Caco-2 (cell line): ENCODE results near the gene SPTBN1. TPM values are rescaled to one million over a fixed set of nuclear protein-coding genes. Genes with fewer than 3 reads are reported as not detected.

Experiments
- BruUV-seq: library from RNA; stranded (reverse); fragments of 400-500 nt; replicated peaks from 2 replicates; lab custom pipeline; 2021; lab: Mats Ljungman, UMichigan
- CTCF ChIA-PET: fragments of 300-600 bp; sonication (Branson Sonifier 250); formaldehyde crosslinking; loops from one replicate; lab custom pipeline; 2022; ENCODE audit warnings: antibody characterized with exemption; lab: Charles Lee
- POLR2A ChIA-PET: fragments of 300-600 bp; sonication (Branson Sonifier 250); formaldehyde crosslinking; loops from one replicate; lab custom pipeline; 2022; ENCODE audit warnings: antibody characterized with exemption; lab: Charles Lee
- DNase-seq, 2 experiments: peaks; one replicate each; pipeline versions ENCODE4 v3.0.0 to v3.0.0-alpha.2; 2020 to 2022
- H3K27me3 ChIP-seq: replicated peaks from 2 replicates; pipeline ENCODE4 v1.6.0; 2011; ENCODE audit warnings: low read length; ENCODE audit not compliant: control insufficient read depth, insufficient read depth
- H3K36me3 ChIP-seq: 2 replicates; pipeline ENCODE4 v1.5.1; 2011; ENCODE audit warnings: low read length; ENCODE audit not compliant: control insufficient read depth, insufficient read depth
- H3K4me1 ChIP-seq: fragments of 250-450 bp; sonication (Bioruptor Pico); 2 replicates; pipeline ENCODE4 v1.5.1; 2020; ENCODE audit warnings: mild to moderate bottlenecking
- H3K4me3 ChIP-seq: 2 replicates; pipeline ENCODE4 v1.5.1; 2011; ENCODE audit warnings: low read depth, mild to moderate bottlenecking, control low read depth, low read length
- H3K9me3 ChIP-seq: fragments of 250-450 bp; sonication (Bioruptor Pico); 2 replicates; pipeline ENCODE4 v1.5.1; 2020; ENCODE audit warnings: mild to moderate bottlenecking, moderate library complexity
- H3K27ac Mint-ChIP-seq: one replicate; pipeline ENCODE4 v1.8.0; 2022; ENCODE audit warnings: mixed read lengths; ENCODE audit not compliant: unreplicated experiment
- H3K27me3 Mint-ChIP-seq: one replicate; pipeline ENCODE4 v1.8.0; 2022; ENCODE audit warnings: mixed read lengths; ENCODE audit not compliant: insufficient read depth, unreplicated experiment
- H3K36me3 Mint-ChIP-seq: one replicate; pipeline ENCODE4 v1.8.0; 2022; ENCODE audit warnings: mild to moderate bottlenecking, mixed read lengths; ENCODE audit not compliant: insufficient read depth, unreplicated experiment
- H3K4me1 Mint-ChIP-seq: one replicate; pipeline ENCODE4 v1.8.0; 2022; ENCODE audit warnings: low read depth, mixed read lengths; ENCODE audit not compliant: unreplicated experiment
- H3K4me3 Mint-ChIP-seq: one replicate; pipeline ENCODE4 v1.8.0; 2022; ENCODE audit warnings: mild to moderate bottlenecking, moderate library complexity, mixed read lengths; ENCODE audit not compliant: unreplicated experiment
- H3K9me3 Mint-ChIP-seq: one replicate; pipeline ENCODE4 v1.8.0; 2022; ENCODE audit warnings: mixed read lengths; ENCODE audit not compliant: unreplicated experiment
- CTCF ChIP-seq, 2 experiments: fragments of 200-600 bp in 1 of 2; IDR thresholded peaks; 1 replicate in 1 of 2; 2 replicates in 1 of 2; pipeline versions ENCODE4 v1.5.1 to v1.8.0; 2011 to 2022; ENCODE audit warnings: antibody characterized with exemption in 1 of 2, control low read depth in 1 of 2, inconsistent platforms in 1 of 2, low read depth in 1 of 2, low read length in 1 of 2, mild to moderate bottlenecking in 1 of 2, moderate library complexity in 1 of 2; ENCODE audit not compliant: insufficient read depth in 1 of 2, severe bottlenecking in 1 of 2, unreplicated experiment in 1 of 2
- intact Hi-C: fragments of 100-400 bp; cut with micrococcal nuclease; formaldehyde crosslinking; loops from one replicate; pipeline ENCODE4 v1.10.0; 2022; ENCODE audit not compliant: unreplicated experiment
- total RNA-seq: library from RNA; stranded (reverse); gene quantifications from 2 replicates; pipeline ENCODE4 v1.2.3, GENCODE V29; 2022

Gene SPTBN1
- total RNA-seq, 1 experiment from 2014 or later: 361 TPM

GRCh38 chr2:54535599-54536195 is 79.6 kb downstream of the SPTBN1 start:
- Mint-ChIP-seq H3K4me1 (peaks cover 47% of the 10 kb centered on the region), H3K27ac (peak overlapping the region; percentile 99)

GRCh38 chr2:54536720-54537119 is 80.6 kb downstream of the SPTBN1 start:
- no peaks in the 10 kb centered on the region for H3K27me3 ChIP-seq
- H3K36me3 ChIP-seq: no peaks in the 10 kb centered on the region
- DNase-seq: no peak
- intact Hi-C loops: no loop called here
- Mint-ChIP-seq H3K27ac (no peak overlapping the region), H3K9me3 (no peaks in the 10 kb centered on the region), H3K4me1 (peaks cover 40% of the 10 kb centered on the region), H3K36me3 (peaks cover 34% of the 10 kb centered on the region), H3K27me3 (no peaks in the 10 kb centered on the region), H3K4me3 (no peak overlapping the region)
- H3K4me3 ChIP-seq: no peak overlapping the region
- ChIA-PET CTCF (no interaction called here), POLR2A (no interaction called here)
- BruUV-seq: no TSS peak
- H3K9me3 ChIP-seq: no peaks in the 10 kb centered on the region
- no peak for TF ChIP-seq CTCF (IDR thresholded peaks at IDR 0.05; ENCODE audit: insufficient read depth in 1 of 2, low read depth in 1 of 2, low read length in 1 of 2, severe bottlenecking in 1 of 2, unreplicated experiment in 1 of 2)
- peaks cover 35% of the 10 kb centered on the region for H3K4me1 ChIP-seq

More at GRCh38 chr2:54535599-54536195, 79.6 kb downstream of the SPTBN1 start:
- H3K9me3 ChIP-seq: no peaks in the 10 kb centered on the region
- ChIA-PET POLR2A (no interaction called here), CTCF (no interaction called here)
- Mint-ChIP-seq H3K4me3 (no peak overlapping the region), H3K36me3 (peaks cover 34% of the 10 kb centered on the region), H3K9me3 (no peaks in the 10 kb centered on the region), H3K27me3 (no peaks in the 10 kb centered on the region)
- no peak for DNase-seq
- no TSS peak for BruUV-seq
- no peak overlapping the region for H3K4me3 ChIP-seq
- H3K27me3 ChIP-seq: no peaks in the 10 kb centered on the region
- peaks cover 37% of the 10 kb centered on the region for H3K4me1 ChIP-seq
- intact Hi-C loops: no loop called here
- TF ChIP-seq CTCF (IDR thresholded peaks at IDR 0.05; ENCODE audit: insufficient read depth in 1 of 2, low read depth in 1 of 2, low read length in 1 of 2, severe bottlenecking in 1 of 2, unreplicated experiment in 1 of 2): no peak
- no peaks in the 10 kb centered on the region for H3K36me3 ChIP-seq

DNA sequence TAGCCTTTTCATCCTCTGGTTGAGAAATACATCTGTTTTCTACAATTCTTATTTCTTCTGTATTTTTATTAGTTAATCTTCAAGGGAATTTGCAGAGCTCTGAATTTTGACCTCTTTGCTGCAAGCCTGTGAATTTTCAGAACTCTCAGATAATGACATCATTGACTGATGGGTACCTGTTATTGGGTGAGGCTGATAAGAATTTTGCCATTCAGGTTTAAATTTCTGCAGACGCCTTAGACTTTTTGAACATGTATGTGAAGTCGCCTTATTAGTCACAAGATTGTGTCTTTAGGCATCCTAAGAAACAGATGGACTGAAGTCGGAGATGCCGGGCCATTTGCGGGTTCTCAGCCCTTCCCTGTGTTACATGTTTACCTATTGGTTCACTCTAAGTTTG is 82.4 kb downstream of the SPTBN1 start:
- CTCF ChIA-PET: no interaction called here
- intact Hi-C loops: no loop called here

More for the DNA sequence above, 82.4 kb downstream of the SPTBN1 start:
- Histone ChIP-seq H3K27me3 (no peaks in the 10 kb centered on the region), H3K4me3 (no peak overlapping the region), H3K9me3 (no peaks in the 10 kb centered on the region), H3K36me3 (no peaks in the 10 kb centered on the region), H3K4me1 (peaks cover 17% of the 10 kb centered on the region)
- Mint-ChIP-seq H3K9me3 (no peaks in the 10 kb centered on the region), H3K27me3 (no peaks in the 10 kb centered on the region), H3K36me3 (peaks cover 27% of the 10 kb centered on the region), H3K4me3 (no peak overlapping the region), H3K4me1 (peaks cover 29% of the 10 kb centered on the region), H3K27ac (no peak overlapping the region)
- no peak for DNase-seq
- TF ChIP-seq CTCF (IDR thresholded peaks at IDR 0.05; ENCODE audit: insufficient read depth in 1 of 2, low read depth in 1 of 2, low read length in 1 of 2, severe bottlenecking in 1 of 2, unreplicated experiment in 1 of 2): no peak
- POLR2A ChIA-PET: no interaction called here
- BruUV-seq: no TSS peak
